ENCODE data around the gene IQUB. TPM values are rescaled to one million over a fixed set of nuclear protein-coding genes. Genes with fewer than 3 reads are reported as not detected.
"Not testable (repeated sequence)": the region's sequence is repeated elsewhere in the genome, so short reads cannot be mapped to it uniquely, and the experiment has no call there.

The IQUB gene
- total RNA-seq, 1 donor from 2014 or later, result not detected

DNA sequence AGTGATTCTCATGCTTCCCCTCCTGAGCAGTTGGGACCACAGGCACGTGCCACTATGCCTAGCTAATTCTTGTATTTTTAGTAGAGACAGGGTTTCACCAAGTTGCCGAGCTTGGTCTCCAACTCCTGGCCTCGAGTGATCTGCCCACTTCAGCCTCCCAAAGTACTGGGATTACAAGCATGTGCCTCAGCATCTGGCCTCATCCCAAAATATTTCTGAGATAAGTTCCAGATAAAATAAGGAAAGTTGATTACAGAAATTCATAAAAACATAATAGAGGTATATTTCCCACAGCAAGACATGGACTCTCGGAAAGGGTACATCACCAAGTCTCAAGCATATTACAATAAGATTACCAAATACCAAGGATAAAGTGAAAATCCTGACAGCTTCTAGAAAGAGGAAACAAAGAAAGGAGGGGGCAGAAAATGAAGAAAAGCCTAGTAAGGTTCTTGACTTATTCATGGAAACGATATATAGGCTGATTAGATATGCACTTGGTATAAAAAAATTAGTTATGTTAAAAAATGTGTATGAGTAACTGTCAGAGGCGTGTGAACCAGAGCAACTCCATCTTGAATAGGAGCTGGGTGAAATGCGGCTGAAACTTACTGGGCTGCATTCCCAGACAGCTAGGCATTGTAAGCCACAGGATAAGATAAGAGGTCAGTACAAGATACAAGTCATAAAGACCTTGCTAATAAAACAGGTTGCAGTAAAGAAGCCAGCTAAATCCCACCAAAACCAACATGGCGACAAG lies 35.0 kb downstream of the IQUB start:
- Mint-ChIP-seq H3K27ac (no peak overlapping the region), H3K4me3 (no peak overlapping the region), H3K27me3 (ENCODE audit: insufficient read depth) (no peaks in the 10 kb centered on the region), H3K4me1 (ENCODE audit: low read depth) (no peaks in the 10 kb centered on the region), H3K9me3 (no peaks in the 10 kb centered on the region), H3K36me3 (ENCODE audit: low read depth) (no peaks in the 10 kb centered on the region)
- intact Hi-C loops (cut with micrococcal nuclease), result no loop called here
- no peak for DNase-seq (ENCODE audit: low spot score)

DNA sequence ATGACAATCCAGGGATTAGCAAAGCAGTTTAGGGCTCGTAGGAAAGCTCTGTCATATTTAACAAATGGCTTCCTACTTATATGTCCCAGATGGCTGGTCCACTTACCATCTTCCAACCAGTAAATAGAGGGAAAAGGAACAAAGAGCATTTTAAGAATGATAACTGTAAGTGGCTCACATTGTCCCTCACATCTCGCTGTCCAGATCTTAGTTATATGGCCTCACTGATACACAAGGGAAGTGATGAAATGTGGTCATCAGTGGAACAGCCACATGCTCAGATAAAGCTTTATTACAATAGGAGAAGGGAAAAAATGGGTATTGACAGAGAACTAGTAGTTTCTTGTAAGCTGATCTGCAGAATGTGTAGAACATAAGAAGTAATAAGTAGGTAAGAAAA lies 35.8 kb downstream of the IQUB start:
- Mint-ChIP-seq H3K4me1 (ENCODE audit: low read depth) (no peaks in the 10 kb centered on the region), H3K9me3 (no peaks in the 10 kb centered on the region), H3K27me3 (ENCODE audit: insufficient read depth) (no peaks in the 10 kb centered on the region), H3K36me3 (ENCODE audit: low read depth) (no peaks in the 10 kb centered on the region), H3K4me3 (no peak overlapping the region), H3K27ac (no peak overlapping the region)
- no peak for DNase-seq (ENCODE audit: low spot score)
- intact Hi-C loops (cut with micrococcal nuclease), result no loop called here

DNA sequence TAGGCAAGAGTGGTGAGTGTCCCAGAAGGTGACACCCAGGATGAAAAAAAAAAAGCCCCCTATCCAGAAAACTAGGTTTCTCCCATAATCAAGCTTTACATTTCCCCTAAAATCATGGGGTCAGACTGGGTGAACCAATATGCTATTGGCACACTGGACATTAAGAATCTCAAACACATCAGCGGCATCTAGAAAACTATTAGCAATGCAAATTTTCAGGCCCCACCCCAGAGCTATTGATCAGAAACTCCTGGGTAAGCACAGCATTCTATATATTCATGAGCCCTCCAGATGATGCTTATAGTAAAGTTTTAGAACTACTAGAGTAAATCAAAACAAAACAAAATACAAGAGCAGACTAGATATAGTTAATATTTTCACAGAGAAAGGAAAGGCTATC lies 36.4 kb downstream of the IQUB start:
- no peaks in the 10 kb centered on the region for H3K36me3 Mint-ChIP-seq (ENCODE audit: low read depth)
- no peaks in the 10 kb centered on the region for H3K9me3 Mint-ChIP-seq
- no peak overlapping the region for H3K4me3 Mint-ChIP-seq
- DNase-seq (ENCODE audit: low spot score), result no peak
- no peaks in the 10 kb centered on the region for H3K4me1 Mint-ChIP-seq (ENCODE audit: low read depth)
- intact Hi-C loops (cut with micrococcal nuclease), result no loop called here
- H3K27ac Mint-ChIP-seq, result no peak overlapping the region
- H3K27me3 Mint-ChIP-seq (ENCODE audit: insufficient read depth), result no peaks in the 10 kb centered on the region

DNA sequence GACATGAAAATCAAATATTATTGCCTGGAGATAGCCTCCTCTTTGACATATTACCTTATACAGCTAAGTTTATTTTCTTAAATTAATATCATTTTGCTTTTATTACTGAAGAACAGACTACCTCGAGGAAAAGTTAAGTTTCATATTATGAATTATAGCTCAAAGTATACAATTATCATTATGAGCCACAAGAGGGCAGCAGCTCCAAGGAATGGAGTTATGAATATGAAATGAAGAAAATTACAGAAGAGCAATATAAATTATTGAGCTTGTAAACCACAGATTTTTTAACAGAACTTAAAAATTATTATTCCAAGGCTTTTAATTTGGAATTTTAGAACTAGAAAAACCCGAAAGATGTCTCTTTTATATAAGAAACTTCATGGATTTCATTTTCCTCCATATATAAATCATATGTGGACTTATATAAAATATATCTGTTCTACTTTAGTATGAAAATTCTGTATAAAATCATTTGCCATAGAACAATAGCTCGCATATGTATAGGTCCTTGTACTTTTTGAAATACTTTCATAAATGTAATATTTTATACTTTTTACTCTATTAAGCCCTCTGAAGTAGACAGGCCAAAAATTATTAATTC lies 40.1 kb downstream of the IQUB start:
- Mint-ChIP-seq H3K36me3 (ENCODE audit: low read depth) (no peaks in the 10 kb centered on the region), H3K4me3 (no peak overlapping the region), H3K27ac (no peak overlapping the region), H3K27me3 (ENCODE audit: insufficient read depth) (peaks cover 6% of the 10 kb centered on the region), H3K4me1 (ENCODE audit: low read depth) (no peaks in the 10 kb centered on the region), H3K9me3 (no peaks in the 10 kb centered on the region)
- DNase-seq (ENCODE audit: low spot score), result no peak
- intact Hi-C loops (cut with micrococcal nuclease), result loop anchor here (1.0 to 5.0 kb wide), 5 partner anchors 43 to 379 kb away; partner anchors contain the start of gene NDUFA5

DNA sequence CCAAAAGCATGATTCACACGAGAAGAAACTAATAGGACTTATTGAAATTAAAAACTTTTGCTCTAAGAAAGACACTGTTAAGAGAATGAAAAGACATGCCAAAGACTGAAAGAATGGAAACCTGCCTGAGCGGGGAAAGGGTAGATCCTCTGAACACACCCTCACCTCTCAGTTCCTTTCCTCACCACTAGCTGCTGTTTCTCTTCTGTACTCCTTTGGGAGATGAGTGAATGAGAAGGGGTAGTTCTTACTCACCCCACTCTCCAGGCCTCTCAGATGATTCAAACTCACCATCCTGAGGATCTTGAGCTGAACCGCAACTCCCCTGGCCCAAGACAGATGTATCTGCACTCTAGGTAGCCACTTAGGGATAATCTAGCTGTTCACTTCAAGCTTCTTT lies 41.9 kb downstream of the IQUB start:
- intact Hi-C loops (cut with micrococcal nuclease), result loop anchor here (5.0 kb wide), 3 partner anchors 65 to 210 kb away; partner anchors contain the start of gene NDUFA5
- H3K27ac Mint-ChIP-seq, result no peak overlapping the region
- H3K9me3 Mint-ChIP-seq, result no peaks in the 10 kb centered on the region
- H3K4me3 Mint-ChIP-seq, result no peak overlapping the region
- no peak for DNase-seq (ENCODE audit: low spot score)
- H3K36me3 Mint-ChIP-seq (ENCODE audit: low read depth), result no peaks in the 10 kb centered on the region
- H3K27me3 Mint-ChIP-seq (ENCODE audit: insufficient read depth), result peaks cover 6% of the 10 kb centered on the region
- H3K4me1 Mint-ChIP-seq (ENCODE audit: low read depth), result no peaks in the 10 kb centered on the region

DNA sequence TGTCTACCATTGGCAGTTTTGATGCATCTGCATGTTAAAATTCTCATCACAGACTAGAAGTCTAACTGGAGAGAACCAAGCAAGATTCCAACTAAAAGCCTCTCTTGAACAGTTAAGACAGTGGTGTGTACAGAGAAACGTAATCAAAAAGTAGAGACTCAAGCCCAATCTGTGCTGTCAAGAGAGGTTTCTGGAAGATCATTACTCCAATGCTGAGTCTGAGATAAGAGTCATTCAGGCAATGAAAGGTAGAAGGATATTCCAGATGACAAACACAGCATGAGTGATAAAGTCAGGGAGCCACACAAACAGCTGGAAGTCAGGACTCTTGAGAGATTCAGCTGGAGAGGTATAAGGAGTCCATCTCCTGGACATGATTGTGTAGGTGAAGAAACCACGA lies 48.7 kb downstream of the IQUB start:
- intact Hi-C loops (cut with micrococcal nuclease), result no loop called here
- H3K27me3 Mint-ChIP-seq (ENCODE audit: insufficient read depth), result peaks cover 10% of the 10 kb centered on the region
- no peaks in the 10 kb centered on the region for H3K4me1 Mint-ChIP-seq (ENCODE audit: low read depth)
- H3K9me3 Mint-ChIP-seq, result no peaks in the 10 kb centered on the region
- no peaks in the 10 kb centered on the region for H3K36me3 Mint-ChIP-seq (ENCODE audit: low read depth)
- H3K4me3 Mint-ChIP-seq, result no peak overlapping the region
- H3K27ac Mint-ChIP-seq, result no peak overlapping the region
- DNase-seq (ENCODE audit: low spot score), result no peak

DNA sequence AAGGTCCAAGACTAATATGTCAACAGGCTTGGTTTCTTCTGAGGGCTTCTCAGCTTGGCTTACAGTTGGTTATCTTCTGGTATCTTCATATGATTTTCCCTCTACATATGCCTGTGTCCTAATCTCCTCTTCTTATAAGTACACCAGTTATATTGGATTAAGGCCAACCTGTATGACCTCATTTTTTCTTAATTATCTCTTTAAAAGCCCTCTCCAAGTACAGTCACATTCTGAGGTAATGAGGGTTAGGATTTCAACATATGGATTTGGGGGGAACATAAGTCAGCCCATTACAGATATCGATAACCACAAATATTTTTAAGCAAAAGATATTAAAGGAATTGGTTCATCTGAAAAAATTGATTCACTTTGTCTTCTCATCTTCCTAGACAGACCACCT lies 49.2 kb downstream of the IQUB start:
- no peak overlapping the region for H3K27ac Mint-ChIP-seq
- H3K9me3 Mint-ChIP-seq, result no peaks in the 10 kb centered on the region
- H3K4me3 Mint-ChIP-seq, result no peak overlapping the region
- H3K27me3 Mint-ChIP-seq (ENCODE audit: insufficient read depth), result peaks cover 10% of the 10 kb centered on the region
- DNase-seq (ENCODE audit: low spot score), result no peak
- no peaks in the 10 kb centered on the region for H3K36me3 Mint-ChIP-seq (ENCODE audit: low read depth)
- H3K4me1 Mint-ChIP-seq (ENCODE audit: low read depth), result no peaks in the 10 kb centered on the region
- intact Hi-C loops (cut with micrococcal nuclease), result no loop called here

DNA sequence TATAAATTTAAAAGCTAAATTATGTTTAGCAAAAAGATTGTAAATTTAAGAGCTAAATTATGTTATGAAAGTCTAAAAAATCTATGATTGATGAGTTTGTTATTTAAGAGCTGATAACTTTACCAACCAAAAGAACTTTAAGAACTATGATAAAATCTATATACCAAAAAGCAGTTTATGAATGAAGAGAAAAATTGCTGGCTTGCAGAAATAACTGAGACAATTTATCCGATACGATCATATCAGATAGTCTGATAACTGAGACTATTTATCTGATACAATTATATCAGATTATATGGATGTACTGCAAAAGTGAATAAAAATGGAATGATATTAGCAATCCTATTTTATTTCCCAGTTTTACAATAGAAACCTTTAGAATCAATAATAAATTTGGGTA lies 50.2 kb downstream of the IQUB start:
- no peaks in the 10 kb centered on the region for H3K4me1 Mint-ChIP-seq (ENCODE audit: low read depth)
- no peaks in the 10 kb centered on the region for H3K36me3 Mint-ChIP-seq (ENCODE audit: low read depth)
- intact Hi-C loops (cut with micrococcal nuclease), result no loop called here
- peaks cover 7% of the 10 kb centered on the region for H3K27me3 Mint-ChIP-seq (ENCODE audit: insufficient read depth)
- no peak overlapping the region for H3K27ac Mint-ChIP-seq
- H3K9me3 Mint-ChIP-seq, result no peaks in the 10 kb centered on the region
- H3K4me3 Mint-ChIP-seq, result no peak overlapping the region
- no peak for DNase-seq (ENCODE audit: low spot score)

DNA sequence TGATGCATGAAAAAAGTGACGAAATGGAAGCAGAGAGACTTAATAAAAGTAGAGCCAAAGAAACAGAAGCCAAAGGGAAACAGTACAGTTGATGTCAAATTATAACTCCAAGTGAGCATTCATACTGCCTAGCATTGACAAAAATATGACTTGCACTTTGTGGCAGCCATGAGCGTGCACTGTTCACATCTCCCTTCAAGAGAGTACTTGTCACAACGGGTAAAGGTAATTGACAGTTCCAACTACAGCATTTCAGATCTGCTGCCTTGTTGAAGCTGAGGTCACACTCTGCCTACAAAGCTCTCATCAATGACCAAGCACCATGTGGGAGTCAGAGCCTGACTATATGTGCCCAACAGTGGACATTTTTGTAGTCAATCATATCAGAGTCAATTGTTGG lies 54.3 kb downstream of the IQUB start:
- no peak overlapping the region for H3K4me3 Mint-ChIP-seq
- no peaks in the 10 kb centered on the region for H3K4me1 Mint-ChIP-seq (ENCODE audit: low read depth)
- H3K9me3 Mint-ChIP-seq, result no peaks in the 10 kb centered on the region
- H3K36me3 Mint-ChIP-seq (ENCODE audit: low read depth), result no peaks in the 10 kb centered on the region
- no peak overlapping the region for H3K27ac Mint-ChIP-seq
- intact Hi-C loops (cut with micrococcal nuclease), result no loop called here
- peaks cover 3% of the 10 kb centered on the region for H3K27me3 Mint-ChIP-seq (ENCODE audit: insufficient read depth)
- DNase-seq (ENCODE audit: low spot score), result no peak

DNA sequence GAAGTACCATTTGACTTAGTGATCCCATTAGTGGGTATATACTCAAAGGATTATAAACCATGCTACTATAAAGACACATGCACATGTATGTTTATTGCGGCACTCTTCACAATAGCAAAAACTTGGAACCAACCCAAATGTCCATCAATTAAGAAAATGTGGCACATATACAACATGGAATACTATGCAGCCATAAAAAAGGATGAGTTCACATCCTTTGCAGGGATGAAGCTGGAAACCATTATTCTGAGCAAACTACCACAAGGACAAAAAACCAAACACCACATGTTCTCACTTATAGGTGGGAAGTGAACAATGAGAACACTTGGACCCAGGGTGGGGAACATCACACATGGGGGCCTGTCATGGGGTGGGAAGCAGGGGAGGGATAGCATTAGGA lies 56.3 kb downstream of the IQUB start:
- H3K27me3 Mint-ChIP-seq (ENCODE audit: insufficient read depth); H3K9me3 Mint-ChIP-seq; H3K36me3 Mint-ChIP-seq (ENCODE audit: low read depth); DNase-seq (ENCODE audit: low spot score); H3K4me1 Mint-ChIP-seq (ENCODE audit: low read depth); H3K27ac Mint-ChIP-seq; H3K4me3 Mint-ChIP-seq; intact Hi-C loops (cut with micrococcal nuclease): not testable (repeated sequence)

DNA sequence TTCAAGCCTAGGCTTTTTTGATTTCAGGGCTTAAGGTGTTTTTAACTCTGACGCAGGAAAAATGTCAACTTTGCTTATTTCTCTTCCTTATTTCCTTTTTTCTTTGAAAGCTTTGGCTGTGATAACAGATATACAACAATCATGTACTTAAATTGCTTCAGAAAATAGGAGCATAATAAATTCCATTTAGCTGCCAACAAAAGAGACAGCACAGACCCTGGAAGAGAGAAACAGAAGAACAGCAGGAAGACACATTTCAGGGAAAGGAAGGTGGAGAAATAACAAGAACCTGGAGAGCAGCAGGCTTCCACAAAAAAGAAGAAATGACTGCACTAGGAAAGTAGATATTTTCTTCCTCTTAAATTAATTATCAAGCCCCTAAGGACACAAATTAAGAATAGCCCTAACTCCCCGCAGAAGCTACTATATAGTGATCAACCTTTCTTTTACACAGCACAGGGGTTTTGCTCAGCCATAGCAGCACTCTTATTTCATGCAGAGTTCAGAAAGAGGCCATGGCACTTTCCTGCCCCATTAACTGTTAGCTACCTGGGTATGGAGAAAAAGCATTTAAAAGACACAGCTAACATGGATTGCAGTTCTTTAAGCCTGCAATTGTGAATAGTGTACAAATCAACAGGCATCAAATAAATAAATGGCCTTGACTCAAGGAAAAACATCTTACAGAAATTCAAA lies 61.5 kb downstream of the IQUB start:
- no peaks in the 10 kb centered on the region for H3K9me3 Mint-ChIP-seq
- no peaks in the 10 kb centered on the region for H3K27me3 Mint-ChIP-seq (ENCODE audit: insufficient read depth)
- H3K36me3 Mint-ChIP-seq (ENCODE audit: low read depth), result no peaks in the 10 kb centered on the region
- H3K4me1 Mint-ChIP-seq (ENCODE audit: low read depth), result no peaks in the 10 kb centered on the region
- DNase-seq (ENCODE audit: low spot score), result no peak
- no peak overlapping the region for H3K4me3 Mint-ChIP-seq
- intact Hi-C loops (cut with micrococcal nuclease), result no loop called here
- H3K27ac Mint-ChIP-seq, result no peak overlapping the region

DNA sequence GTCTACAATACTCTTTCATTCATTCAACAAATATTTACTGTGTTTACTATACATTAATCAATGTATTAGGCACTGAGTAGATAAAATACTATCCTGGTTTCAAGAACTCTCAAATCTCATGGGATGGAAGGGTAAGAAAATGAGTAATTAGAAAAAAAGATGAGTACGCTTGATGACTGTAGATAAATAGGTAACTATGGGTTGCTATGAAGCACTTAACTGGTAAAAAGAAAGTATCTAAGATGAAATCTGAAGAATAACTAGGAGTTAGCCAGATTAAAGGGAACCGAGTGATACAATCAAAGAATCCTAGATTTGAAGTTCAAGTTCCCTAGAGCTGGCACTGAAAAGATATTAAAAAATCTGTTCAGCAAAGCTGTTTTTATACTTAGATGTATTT lies 62.1 kb downstream of the IQUB start:
- Mint-ChIP-seq H3K36me3 (ENCODE audit: low read depth) (no peaks in the 10 kb centered on the region), H3K27ac (no peak overlapping the region), H3K4me3 (no peak overlapping the region), H3K4me1 (ENCODE audit: low read depth) (no peaks in the 10 kb centered on the region), H3K9me3 (no peaks in the 10 kb centered on the region), H3K27me3 (ENCODE audit: insufficient read depth) (no peaks in the 10 kb centered on the region)
- intact Hi-C loops (cut with micrococcal nuclease), result no loop called here
- DNase-seq (ENCODE audit: low spot score), result no peak

DNA sequence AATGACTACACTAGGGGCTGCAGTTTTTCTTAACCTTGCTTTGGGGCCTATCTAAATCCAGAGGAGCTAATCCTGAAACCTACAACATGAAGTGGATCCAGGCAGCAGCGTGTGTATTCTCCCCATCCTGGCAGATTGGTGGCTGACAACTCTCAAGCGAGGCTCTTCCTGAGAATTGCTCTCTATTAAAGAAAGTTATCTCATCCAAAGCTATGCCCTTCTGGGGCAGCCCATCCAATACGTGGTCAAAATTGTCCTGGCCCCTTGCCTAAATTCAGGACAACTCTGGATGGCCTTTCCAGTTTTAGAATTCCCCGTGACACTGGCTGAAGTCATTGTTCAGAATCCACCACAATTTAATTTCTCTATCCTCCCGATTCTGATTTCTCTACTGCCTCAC lies 66.1 kb downstream of the IQUB start:
- Mint-ChIP-seq H3K4me1 (ENCODE audit: low read depth) (no peaks in the 10 kb centered on the region), H3K27ac (no peak overlapping the region), H3K9me3 (no peaks in the 10 kb centered on the region), H3K27me3 (ENCODE audit: insufficient read depth) (no peaks in the 10 kb centered on the region), H3K4me3 (no peak overlapping the region), H3K36me3 (ENCODE audit: low read depth) (no peaks in the 10 kb centered on the region)
- intact Hi-C loops (cut with micrococcal nuclease), result no loop called here
- DNase-seq (ENCODE audit: low spot score), result no peak

Measured in activated T-helper 1 cell treated with anti-CD3 and anti-CD28 coated beads, Interleukin-12 subunit alpha, Interleukin-12 subunit beta, Interleukin-2, Interleukin-4 antibody, amounts not matched to agents 30 ng/mL and 10 ng/mL and 1 ng/mL, durations not matched to agents 14 hours and 24 hours and 36 hours (primary cell).